ENCODE data around the gene MVB12B.

GRCh38 chr9:126548312-126548711 lies 221.7 kb downstream of the MVB12B start:
- TF ChIP-seq CTCF (IDR thresholded peaks at IDR 0.05; ENCODE audit: insufficient read depth, low read depth, low read length) (no peak), EZH2 (IDR thresholded peaks at IDR 0.05; ENCODE audit: insufficient read depth, low read length) (no peak)

Measured in astrocyte (in vitro differentiated cells and primary cell).